ENCODE data around the gene SPRR2F. TPM values are rescaled to one million over a fixed set of nuclear protein-coding genes. Genes with fewer than 3 reads are reported as not detected.

SPRR2F gene
- total RNA-seq, 1 experiment from 2014 or later: not detected

GRCh38 chr1:153087652-153088051 is 25.7 kb downstream of the SPRR2F start:
- H3K9me3 ChIP-seq (ENCODE audit: control insufficient read depth, insufficient read depth, low read depth, low read length): no peaks in the 10 kb centered on the region
- DNase-seq (ENCODE audit: low read depth, low spot score) (no peak), ATAC-seq (no peak)
- BruUV-seq (replicated peaks): no TSS peak
- H3K36me3 ChIP-seq (ENCODE audit: control insufficient read depth, insufficient read depth, low read length): no peaks in the 10 kb centered on the region
- TF ChIP-seq SIN3A (IDR thresholded peaks at IDR 0.05; ENCODE audit: borderline replicate concordance, insufficient read depth, low read depth, low read length) (no peak), POLR2AphosphoS5 (IDR thresholded peaks at IDR 0.05; ENCODE audit: low read depth, low read length) (no peak), CTCF (IDR thresholded peaks at IDR 0.05) (no peak), TCF7L2 (IDR thresholded peaks at IDR 0.05; ENCODE audit: low read depth, low read length) (no peak)
- TF ChIP-seq, protein P1, sequence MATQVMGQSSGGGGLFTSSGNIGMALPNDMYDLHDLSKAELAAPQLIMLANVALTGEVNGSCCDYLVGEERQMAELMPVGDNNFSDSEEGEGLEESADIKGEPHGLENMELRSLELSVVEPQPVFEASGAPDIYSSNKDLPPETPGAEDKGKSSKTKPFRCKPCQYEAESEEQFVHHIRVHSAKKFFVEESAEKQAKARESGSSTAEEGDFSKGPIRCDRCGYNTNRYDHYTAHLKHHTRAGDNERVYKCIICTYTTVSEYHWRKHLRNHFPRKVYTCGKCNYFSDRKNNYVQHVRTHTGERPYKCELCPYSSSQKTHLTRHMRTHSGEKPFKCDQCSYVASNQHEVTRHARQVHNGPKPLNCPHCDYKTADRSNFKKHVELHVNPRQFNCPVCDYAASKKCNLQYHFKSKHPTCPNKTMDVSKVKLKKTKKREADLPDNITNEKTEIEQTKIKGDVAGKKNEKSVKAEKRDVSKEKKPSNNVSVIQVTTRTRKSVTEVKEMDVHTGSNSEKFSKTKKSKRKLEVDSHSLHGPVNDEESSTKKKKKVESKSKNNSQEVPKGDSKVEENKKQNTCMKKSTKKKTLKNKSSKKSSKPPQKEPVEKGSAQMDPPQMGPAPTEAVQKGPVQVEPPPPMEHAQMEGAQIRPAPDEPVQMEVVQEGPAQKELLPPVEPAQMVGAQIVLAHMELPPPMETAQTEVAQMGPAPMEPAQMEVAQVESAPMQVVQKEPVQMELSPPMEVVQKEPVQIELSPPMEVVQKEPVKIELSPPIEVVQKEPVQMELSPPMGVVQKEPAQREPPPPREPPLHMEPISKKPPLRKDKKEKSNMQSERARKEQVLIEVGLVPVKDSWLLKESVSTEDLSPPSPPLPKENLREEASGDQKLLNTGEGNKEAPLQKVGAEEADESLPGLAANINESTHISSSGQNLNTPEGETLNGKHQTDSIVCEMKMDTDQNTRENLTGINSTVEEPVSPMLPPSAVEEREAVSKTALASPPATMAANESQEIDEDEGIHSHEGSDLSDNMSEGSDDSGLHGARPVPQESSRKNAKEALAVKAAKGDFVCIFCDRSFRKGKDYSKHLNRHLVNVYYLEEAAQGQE (IDR thresholded peaks at IDR 0.05; ENCODE audit: insufficient read depth in 1 of 2, low read depth in 2 of 2, low read length in 1 of 2): no peak
- H3K27ac ChIP-seq (ENCODE audit: low read length): no peak overlapping the region
- H3K4me1 ChIP-seq (ENCODE audit: control insufficient read depth, insufficient read depth, low read length): no peaks in the 10 kb centered on the region
- in situ Hi-C loops (cut with HindIII; ENCODE audit: low pct_unique_long_range_greater_than_20kb, low sequenced_read_pairs) (no loop called here), intact Hi-C loops (cut with micrococcal nuclease; ENCODE audit: unreplicated experiment) (no loop called here)
- ChIA-PET POLR2A (no interaction called here), CTCF (no interaction called here)
- H3K27me3 ChIP-seq (ENCODE audit: control insufficient read depth, insufficient read depth, low read length): no peaks in the 10 kb centered on the region
- no peak overlapping the region for H3K4me3 ChIP-seq (ENCODE audit: low read depth in 2 of 2, low read length in 2 of 2)

- no peak for ATAC-seq
- DNase-seq (ENCODE audit: low read depth, low spot score): no peak
- Histone ChIP-seq H3K27ac (ENCODE audit: low read length) (no peak overlapping the region), H3K27me3 (ENCODE audit: control insufficient read depth, insufficient read depth, low read length) (no peaks in the 10 kb centered on the region), H3K36me3 (ENCODE audit: control insufficient read depth, insufficient read depth, low read length) (no peaks in the 10 kb centered on the region), H3K9me3 (ENCODE audit: control insufficient read depth, insufficient read depth, low read depth, low read length) (no peaks in the 10 kb centered on the region), H3K4me3 (ENCODE audit: low read depth in 2 of 2, low read length in 2 of 2) (no peak overlapping the region), H3K4me1 (ENCODE audit: control insufficient read depth, insufficient read depth, low read length) (no peaks in the 10 kb centered on the region)
- no TSS peak for BruUV-seq (replicated peaks)
- ChIA-PET POLR2A (interaction anchor here (0.7 kb wide), 1 partner anchor 17 kb away, joined by 4 read pairs; no protein-coding TSS in a partner anchor), CTCF (no interaction called here)
- TF ChIP-seq SIN3A (IDR thresholded peaks at IDR 0.05; ENCODE audit: borderline replicate concordance, insufficient read depth, low read depth, low read length): no peak
- TF ChIP-seq, protein P1 (IDR thresholded peaks at IDR 0.05; ENCODE audit: insufficient read depth in 1 of 2, low read depth in 2 of 2, low read length in 1 of 2): no peak
- TF ChIP-seq POLR2AphosphoS5 (IDR thresholded peaks at IDR 0.05; ENCODE audit: low read depth, low read length): no peak
- TF ChIP-seq TCF7L2 (IDR thresholded peaks at IDR 0.05; ENCODE audit: low read depth, low read length): no peak
- no peak for TF ChIP-seq CTCF (IDR thresholded peaks at IDR 0.05)
- intact Hi-C loops (cut with micrococcal nuclease; ENCODE audit: unreplicated experiment): no loop called here
- in situ Hi-C loops (cut with HindIII; ENCODE audit: low pct_unique_long_range_greater_than_20kb, low sequenced_read_pairs): no loop called here
Observed at GRCh38 chr1:153081736-153082135, 31.6 kb downstream of the SPRR2F start.

All from Panc1 (cell line).